Upper lobe of left lung (tissue), 4 donors: ENCODE measurements around the gene AGRN.

Experiments
- CTCF ChIP-seq, 6 experiments: fragments of 450-650 bp in 4 of 6; fragments of 200-600 bp in 2 of 6; sonication (generic) in 2 of 6; IDR thresholded peaks; one replicate each; pipeline ENCODE4 v1.5.1; 2016 to 2019; ENCODE audit warnings: antibody characterized with exemption in 6 of 6
- POLR2A ChIP-seq, 4 donors: fragments of 450-650 bp; IDR thresholded peaks; one replicate each; pipeline ENCODE4 v1.5.1; 2016 to 2017; ENCODE audit warnings: antibody characterized with exemption in 4 of 4, mild to moderate bottlenecking in 2 of 4
- POLR2AphosphoS5 ChIP-seq, 2 donors: sonication (generic); formaldehyde crosslinking; IDR thresholded peaks; one replicate each; pipeline ENCODE4 v1.5.1; 2017; ENCODE audit warnings: antibody characterized with exemption in 2 of 2

GRCh38 chr1:1100296-1100695 is 80.4 kb downstream of the AGRN start:
- TF ChIP-seq POLR2AphosphoS5 (IDR thresholded peaks at IDR 0.05) (no peak), POLR2A (IDR thresholded peaks at IDR 0.05) (no peak), CTCF (IDR thresholded peaks at IDR 0.05) (no peak)
